IMR-90 (cell line): ENCODE results near the gene UQCRC1. TPM values are rescaled to one million over a fixed set of nuclear protein-coding genes. Genes with fewer than 3 reads are reported as not detected.

ENCODE experiments used
- ATAC-seq: fragments of 200-7000 bp; cut with Tn5 transposase; 2 replicates; pipeline ENCODE4 v1.9.1; 2020; ENCODE audit warnings: low read depth, mild to moderate bottlenecking, moderate library complexity
- BruUV-seq: library from RNA; stranded (reverse); fragments of 400-500 nt; replicated peaks from 2 replicates; lab custom pipeline; 2021; lab: Mats Ljungman, UMichigan
- CTCF ChIA-PET: fragments of 300-600 bp; formaldehyde crosslinking; extraction: SDS; loops from one replicate; lab custom pipeline; 2021; ENCODE audit warnings: antibody characterized with exemption; lab: Yijun Ruan, JAX
- POLR2A ChIA-PET: fragments of 300-600 bp; sonication (Branson Sonifier 250); formaldehyde crosslinking; loops from one replicate; lab custom pipeline; 2022; ENCODE audit warnings: antibody characterized with exemption; ENCODE audit not compliant: unreplicated experiment; lab: Charles Lee
- DNase-seq: peaks from one replicate; pipeline ENCODE4 v3.0.0; 2013
- H2AFZ ChIP-seq: replicated peaks from 2 replicates; pipeline ENCODE3; 2013; ENCODE audit warnings: low read length, mild to moderate bottlenecking; ENCODE audit not compliant: poor library complexity
- H2AK5ac ChIP-seq: 2 replicates; pipeline ENCODE4 v1.6.1; 2013; ENCODE audit warnings: low read depth, low read length, inconsistent platforms
- H2AK9ac ChIP-seq: replicated peaks from 2 replicates; pipeline ENCODE3; 2013; ENCODE audit warnings: mild to moderate bottlenecking, low read depth, low read length, moderate library complexity; ENCODE audit not compliant: poor library complexity
- H2BK120ac ChIP-seq: 2 replicates; pipeline ENCODE4 v1.6.1; 2013; ENCODE audit warnings: low read depth, low read length, inconsistent platforms
- H2BK15ac ChIP-seq: 3 replicates; pipeline ENCODE4 v1.6.1; 2013; ENCODE audit warnings: low read depth, low read length, inconsistent platforms
- H2BK20ac ChIP-seq: 2 replicates; pipeline ENCODE4 v1.6.1; 2013; ENCODE audit warnings: low read depth, mild to moderate bottlenecking, inconsistent platforms, low read length, moderate library complexity
- H2BK5ac ChIP-seq: 2 replicates; pipeline ENCODE4 v1.6.1; 2013; ENCODE audit warnings: mild to moderate bottlenecking, low read depth, low read length, inconsistent platforms; ENCODE audit not compliant: poor library complexity, severe bottlenecking
- H3K14ac ChIP-seq: replicated peaks from 2 replicates; pipeline ENCODE4 v1.6.1; 2013; ENCODE audit warnings: low read depth, low read length, inconsistent platforms
- H3K18ac ChIP-seq: 2 replicates; pipeline ENCODE4 v1.6.1; 2013; ENCODE audit warnings: low read depth, low read length, control low read depth
- H3K23ac ChIP-seq: 2 replicates; pipeline ENCODE4 v1.6.1; 2013; ENCODE audit warnings: low read depth, low read length, inconsistent platforms
- H3K27ac ChIP-seq: 2 replicates; pipeline ENCODE4 v1.5.1; 2013; ENCODE audit warnings: mild to moderate bottlenecking, control low read depth, low read length; ENCODE audit not compliant: insufficient read depth
- H3K27me3 ChIP-seq: 2 replicates; pipeline ENCODE4 v1.6.1; 2013; ENCODE audit warnings: low read length; ENCODE audit not compliant: control insufficient read depth, insufficient read depth
- H3K36me3 ChIP-seq: 2 replicates; pipeline ENCODE4 v1.6.1; 2013; ENCODE audit warnings: low read length, mixed read lengths; ENCODE audit not compliant: control insufficient read depth, insufficient read depth
- H3K4ac ChIP-seq: 2 replicates; pipeline ENCODE4 v1.6.1; 2013; ENCODE audit warnings: low read depth, low read length, inconsistent platforms
- H3K4me1 ChIP-seq: 2 replicates; pipeline ENCODE4 v1.6.1; 2013; ENCODE audit warnings: low read length, mixed read lengths; ENCODE audit not compliant: control insufficient read depth, insufficient read depth
- H3K4me2 ChIP-seq: 2 replicates; pipeline ENCODE4 v1.6.1; 2013; ENCODE audit warnings: low read depth, mild to moderate bottlenecking, control low read depth, low read length, moderate library complexity
- H3K4me3 ChIP-seq: 2 replicates; pipeline ENCODE4 v1.5.1; 2013; ENCODE audit warnings: low read depth, mild to moderate bottlenecking, control low read depth, low read length, moderate library complexity; ENCODE audit not compliant: insufficient read depth
- H3K56ac ChIP-seq: 2 replicates; pipeline ENCODE4 v1.6.1; 2013; ENCODE audit warnings: low read length, inconsistent platforms; ENCODE audit not compliant: insufficient read depth; ENCODE audit errors: extremely low read depth
- H3K79me1 ChIP-seq, 2 experiments: 2 replicates each; pipeline ENCODE4 v1.6.1; 2013; ENCODE audit warnings: low read length in 2 of 2, inconsistent platforms in 1 of 2, low read depth in 1 of 2
- H3K9ac ChIP-seq: 2 replicates; pipeline ENCODE4 v1.6.1; 2013; ENCODE audit warnings: low read depth, low read length, control low read depth
- H3K9me1 ChIP-seq: 2 replicates; pipeline ENCODE4 v1.6.1; 2013; ENCODE audit warnings: low read length, inconsistent platforms; ENCODE audit not compliant: insufficient read depth
- H3K9me3 ChIP-seq: 2 replicates; pipeline ENCODE4 v1.6.1; 2013; ENCODE audit warnings: low read length; ENCODE audit not compliant: control insufficient read depth, insufficient read depth
- H4K20me1 ChIP-seq: 2 replicates; pipeline ENCODE4 v1.6.1; 2013; ENCODE audit warnings: low read length, inconsistent platforms; ENCODE audit not compliant: insufficient read depth
- H4K5ac ChIP-seq: 2 replicates; pipeline ENCODE4 v1.6.1; 2013; ENCODE audit warnings: mild to moderate bottlenecking, low read depth, low read length, control low read depth
- H4K8ac ChIP-seq, 2 experiments: 2 replicates each; pipeline ENCODE4 v1.6.1; 2013; ENCODE audit warnings: low read depth in 2 of 2, low read length in 2 of 2, control low read depth in 1 of 2, inconsistent platforms in 1 of 2
- H4K91ac ChIP-seq: 2 replicates; pipeline ENCODE4 v1.6.1; 2013; ENCODE audit warnings: low read depth, low read length, inconsistent platforms; ENCODE audit not compliant: insufficient read depth
- NFE2L2 ChIP-seq: fragments of 150-350 bp; IDR thresholded peaks from 2 replicates; pipeline ENCODE4 v1.6.1; 2016; ENCODE audit warnings: low read depth, mild to moderate bottlenecking, low read length
- RAD21 ChIP-seq: IDR thresholded peaks from 2 replicates; pipeline ENCODE4 v1.6.1; 2012; ENCODE audit warnings: low read length, improper control_type of control experiment
- RCOR1 ChIP-seq: IDR thresholded peaks from 2 replicates; pipeline ENCODE4 v1.6.1; 2012; ENCODE audit warnings: mild to moderate bottlenecking, low read length, improper control_type of control experiment; ENCODE audit not compliant: insufficient replicate concordance
- SMC3 ChIP-seq: fragments of 150-350 bp; IDR thresholded peaks from 2 replicates; pipeline ENCODE4 v1.6.1; 2016; ENCODE audit warnings: low read depth, mild to moderate bottlenecking, antibody characterized with exemption, low read length, moderate library complexity
- WGBS, 2 experiments: methylation state at CpG; one replicate each; pipeline versions ENCODE4 v1.1.5 to v1.1.7; 2013; ENCODE audit warnings: missing lambda C conversion rate in 2 of 2; ENCODE audit not compliant: insufficient read length in 1 of 2; ENCODE audit errors: extremely low coverage in 2 of 2; 5-methylcytosine and 5-hydroxymethylcytosine counted together
- dilution Hi-C: fragments of 300-500 bp; cut with HindIII; formaldehyde crosslinking; loops from one replicate; pipeline ENCODE4 v1.14.3; 2018; ENCODE audit warnings: low sequenced_read_pairs; ENCODE audit not compliant: unreplicated experiment
- in situ Hi-C: fragments of 300-500 bp; cut with MboI; formaldehyde crosslinking; loops from 3 replicates; pipeline ENCODE4 v1.14.3; 2019; ENCODE audit warnings: low sequenced_read_pairs, inconsistent platforms, mixed read lengths
- intact Hi-C: fragments of 100-400 bp; cut with micrococcal nuclease; formaldehyde crosslinking; loops from 2 replicates; pipeline ENCODE4 v1.10.0; 2022
- polyA plus RNA-seq, 3 experiments: library from polyadenylated mRNA; depleted of rRNA; stranded (reverse); fragments of >200 nt; gene quantifications; 2 replicates each; pipeline ENCODE4 v1.2.3, GENCODE V29; 2012; ENCODE audit warnings: low replicate concordance in 1 of 3
- total RNA-seq: library from RNA; depleted of rRNA; stranded (reverse); fragments of >200 nt; gene quantifications from 2 replicates; pipeline ENCODE4 v1.2.3, GENCODE V29; 2012

Gene UQCRC1
- total and polyA plus RNA-seq, 2 of the 4 experiments (the other 2 are of a cell fraction): 474 to 1,365 TPM

DNA sequence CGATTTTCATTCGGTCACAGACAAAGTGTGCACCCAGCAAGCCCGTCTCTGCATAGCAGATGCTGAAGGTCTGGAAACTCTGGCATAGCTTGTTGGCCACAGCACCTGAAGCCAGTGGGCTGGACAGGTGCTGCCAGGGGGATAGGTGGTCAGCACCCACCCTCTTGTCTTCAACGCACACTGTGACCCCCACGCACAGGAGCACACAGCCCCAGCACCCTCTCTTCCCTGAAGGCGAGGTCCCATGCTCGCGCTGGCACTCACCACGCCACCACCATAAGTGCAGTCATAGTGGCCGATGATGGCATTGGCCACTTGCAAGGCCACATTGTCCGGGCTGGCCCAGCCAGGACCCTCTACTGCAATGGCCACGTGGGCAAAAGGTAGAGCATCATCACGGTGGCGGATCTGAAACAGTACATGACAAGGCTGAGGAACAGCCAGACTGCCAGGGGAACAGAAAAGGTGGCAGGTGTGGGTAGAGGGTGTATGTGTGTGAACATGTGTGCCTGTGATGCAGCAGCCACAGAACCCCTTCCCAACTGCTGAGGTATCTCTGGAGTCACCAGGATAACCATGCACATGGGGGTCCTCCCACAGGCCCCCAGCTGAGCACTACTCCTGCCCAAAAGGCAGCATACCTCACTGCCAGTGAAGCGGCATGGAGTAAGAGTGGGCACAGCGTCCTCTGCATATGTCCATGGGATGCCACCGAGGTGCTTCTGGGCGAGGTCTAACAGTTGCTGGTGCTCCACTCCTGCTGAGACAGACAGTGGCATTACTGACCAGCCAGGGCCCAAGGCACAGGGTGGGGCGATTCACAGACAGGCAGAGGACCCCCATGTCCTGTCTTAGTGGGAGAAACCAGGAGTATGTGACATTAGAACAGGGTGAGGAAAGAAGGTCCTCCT, 8.5 kb downstream of the UQCRC1 start:
- intact Hi-C loops (no loop called here), dilution Hi-C loops (no loop called here), in situ Hi-C loops (no loop called here)
- Histone ChIP-seq H3K23ac (no peak overlapping the region), H2BK20ac (no peak overlapping the region), H2BK15ac (no peak overlapping the region), H2BK5ac (no peak overlapping the region), H3K36me3 (peaks cover 75% of the 10 kb centered on the region), H3K14ac (no peak overlapping the region), H3K9me1 (peaks cover 35% of the 10 kb centered on the region), H3K56ac (no peak overlapping the region), H3K4ac (peak overlapping the region; percentile 48; the same call in 1 of the 2 replicates), H3K79me1 (peaks cover 20 to 78% of the 10 kb centered on the region in 2 experiments; a peak in 3 of 4 replicates), H3K27me3 (no peaks in the 10 kb centered on the region), H4K8ac (no peak overlapping the region), H3K18ac (no peak overlapping the region), H3K9me3 (no peaks in the 10 kb centered on the region), H3K4me3 (no peak overlapping the region), H4K20me1 (peaks cover 26% of the 10 kb centered on the region), H2BK120ac (no peak overlapping the region), H2AFZ (no peak overlapping the region), H3K4me2 (no peak overlapping the region), H2AK9ac (no peak overlapping the region), H2AK5ac (peak overlapping the region; percentile 43; the same call in 1 of the 2 replicates), H4K5ac (no peak overlapping the region), H3K9ac (no peak overlapping the region), H3K27ac (no peak overlapping the region), H4K91ac (no peak overlapping the region), H3K4me1 (peaks cover 36% of the 10 kb centered on the region)
- BruUV-seq: no TSS peak
- CTCF ChIA-PET: interaction anchor here (1.3 kb wide), 1 partner anchor 68 kb away, joined by 3 read pairs; no protein-coding TSS in a partner anchor
- POLR2A ChIA-PET: no interaction called here
- no peak for DNase-seq
- TF ChIP-seq SMC3: no peak
- TF ChIP-seq RAD21: no peak
- TF ChIP-seq NFE2L2: no peak
- TF ChIP-seq RCOR1: no peak
- ATAC-seq: no peak
- 97% methylated on average over 14 of the region's 19 CpGs; no CpG with 5 or more reads in 1 of the 2 experiments for WGBS, 2 experiments
